Ectodermal cell (in vitro differentiated cells): ENCODE measurements around the gene FGFR3.
A peak's percentile ranks its signal among the peaks of the same experiment; 100 is the strongest.
"Not testable (repeated sequence)": the region's sequence is repeated elsewhere in the genome, so short reads cannot be mapped to it uniquely, and the experiment has no call there.

Experiments used
- H3K27ac ChIP-seq: 2 replicates; pipeline ENCODE4 v1.7.0; 2013; ENCODE audit warnings: mild to moderate bottlenecking, low read depth, low read length; ENCODE audit not compliant: insufficient read depth, poor library complexity, severe bottlenecking
- H3K27me3 ChIP-seq: 2 replicates; pipeline ENCODE4 v1.7.0; 2013; ENCODE audit warnings: mild to moderate bottlenecking, low read length; ENCODE audit not compliant: insufficient read depth, control insufficient read depth, poor library complexity, severe bottlenecking
- H3K36me3 ChIP-seq: one replicate; pipeline ENCODE4 v1.7.0; 2013; ENCODE audit warnings: low read length; ENCODE audit not compliant: control insufficient read depth, insufficient read depth
- H3K4me1 ChIP-seq: one replicate; pipeline ENCODE4 v1.7.0; 2013; ENCODE audit warnings: low read length; ENCODE audit not compliant: control insufficient read depth, insufficient read depth
- H3K4me3 ChIP-seq: 2 replicates; pipeline ENCODE4 v1.7.0; 2013; ENCODE audit warnings: low read depth, low read length, control low read depth; ENCODE audit not compliant: insufficient read depth
- H3K9me3 ChIP-seq: 2 replicates; pipeline ENCODE4 v1.7.0; 2013; ENCODE audit warnings: mild to moderate bottlenecking, low read length, moderate library complexity; ENCODE audit not compliant: control insufficient read depth
- WGBS, 2 experiments: methylation state at CpG; one replicate each; pipeline ENCODE4 v1.1.7; 2013; ENCODE audit warnings: missing lambda C conversion rate in 2 of 2; 5-methylcytosine and 5-hydroxymethylcytosine counted together

Gene FGFR3

GRCh38 chr4:1842339-1842895, 49.3 kb downstream of the FGFR3 start:
- no peaks in the 10 kb centered on the region for H3K27me3 ChIP-seq
- H3K27ac ChIP-seq = no peak overlapping the region
- WGBS, 2 experiments = 93 to 94% methylated on average over 13 of the region's 13 CpGs
- H3K4me1 ChIP-seq = no peaks in the 10 kb centered on the region
- H3K36me3 ChIP-seq = peaks cover 6% of the 10 kb centered on the region
- H3K4me3 ChIP-seq = no peak overlapping the region
- H3K9me3 ChIP-seq = no peaks in the 10 kb centered on the region

- Histone ChIP-seq H3K36me3 (peaks cover 6% of the 10 kb centered on the region), H3K27ac (no peak overlapping the region)
Observed at GRCh38 chr4:1842993-1843448, 49.9 kb downstream of the FGFR3 start.

GRCh38 chr4:1843852-1844251, 50.8 kb downstream of the FGFR3 start:
- Histone ChIP-seq H3K4me3 (no peak overlapping the region), H3K27me3 (no peaks in the 10 kb centered on the region), H3K9me3 (no peaks in the 10 kb centered on the region), H3K4me1 (no peaks in the 10 kb centered on the region), H3K27ac (no peak overlapping the region), H3K36me3 (peaks cover 6% of the 10 kb centered on the region)
- 94 to 96% methylated on average over 10 of the region's 10 CpGs for WGBS, 2 experiments

More at GRCh38 chr4:1842993-1843448, 49.9 kb downstream of the FGFR3 start:
- no peaks in the 10 kb centered on the region for H3K9me3 ChIP-seq
- no peaks in the 10 kb centered on the region for H3K4me1 ChIP-seq
- 93 to 94% methylated on average over 17 of the region's 17 CpGs for WGBS, 2 experiments
- H3K4me3 ChIP-seq = no peak overlapping the region
- no peaks in the 10 kb centered on the region for H3K27me3 ChIP-seq

GRCh38 chr4:1844618-1845017, 51.5 kb downstream of the FGFR3 start:
- H3K27ac ChIP-seq, H3K9me3 ChIP-seq, H3K36me3 ChIP-seq, H3K4me1 ChIP-seq, H3K27me3 ChIP-seq, H3K4me3 ChIP-seq: not testable (repeated sequence)
- WGBS, 2 experiments = 93 to 97% methylated on average over 10 of the region's 10 CpGs

GRCh38 chr4:1846580-1846979, 53.5 kb downstream of the FGFR3 start:
- 100% methylated on average over 1 to 2 of the region's 2 CpGs for WGBS, 2 experiments
- peaks cover 6% of the 10 kb centered on the region for H3K36me3 ChIP-seq

GRCh38 chr4:1850276-1850675, 57.2 kb downstream of the FGFR3 start:
- Histone ChIP-seq H3K36me3 (no peaks in the 10 kb centered on the region), H3K4me3 (no peak overlapping the region), H3K9me3 (no peaks in the 10 kb centered on the region), H3K4me1 (peaks cover 4% of the 10 kb centered on the region), H3K27ac (no peak overlapping the region), H3K27me3 (no peaks in the 10 kb centered on the region)
- WGBS, 2 experiments = 91 to 92% methylated on average over 10 of the region's 10 CpGs

More at GRCh38 chr4:1846580-1846979, 53.5 kb downstream of the FGFR3 start:
- Histone ChIP-seq H3K27me3 (no peaks in the 10 kb centered on the region), H3K4me3 (no peak overlapping the region), H3K4me1 (no peaks in the 10 kb centered on the region), H3K9me3 (no peaks in the 10 kb centered on the region), H3K27ac (no peak overlapping the region)

GRCh38 chr4:1851160-1851559, 58.1 kb downstream of the FGFR3 start:
- Histone ChIP-seq H3K27me3 (no peaks in the 10 kb centered on the region), H3K4me3 (no peak overlapping the region), H3K4me1 (peaks cover 4% of the 10 kb centered on the region), H3K36me3 (no peaks in the 10 kb centered on the region), H3K9me3 (no peaks in the 10 kb centered on the region), H3K27ac (no peak overlapping the region)
- WGBS, 2 experiments = 87 to 91% methylated on average over 11 of the region's 11 CpGs

GRCh38 chr4:1851575-1852410, 58.7 kb downstream of the FGFR3 start:
- Histone ChIP-seq H3K4me1 (peaks cover 4% of the 10 kb centered on the region), H3K27me3 (peaks cover 4% of the 10 kb centered on the region), H3K9me3 (no peaks in the 10 kb centered on the region), H3K4me3 (no peak overlapping the region), H3K36me3 (no peaks in the 10 kb centered on the region), H3K27ac (no peak overlapping the region)
- 92% methylated on average over 16 of the region's 16 CpGs for WGBS, 2 experiments

- H3K27ac ChIP-seq = no peak overlapping the region
- 92 to 93% methylated on average over 9 of the region's 9 CpGs for WGBS, 2 experiments
- no peaks in the 10 kb centered on the region for H3K36me3 ChIP-seq
- H3K4me3 ChIP-seq = no peak overlapping the region
- H3K9me3 ChIP-seq = no peaks in the 10 kb centered on the region
- peaks cover 4% of the 10 kb centered on the region for H3K4me1 ChIP-seq
- peaks cover 16% of the 10 kb centered on the region for H3K27me3 ChIP-seq
Observed at GRCh38 chr4:1852904-1853623, 60.0 kb downstream of the FGFR3 start.

GRCh38 chr4:1854752-1855151, 61.7 kb downstream of the FGFR3 start:
- Histone ChIP-seq H3K4me3 (peak overlapping the region; percentile 70), H3K4me1 (peaks cover 4% of the 10 kb centered on the region), H3K9me3 (no peaks in the 10 kb centered on the region), H3K27me3 (peaks cover 33% of the 10 kb centered on the region), H3K27ac (no peak overlapping the region), H3K36me3 (no peaks in the 10 kb centered on the region)
- WGBS, 2 experiments = 100% methylated on average over 1 of the region's 1 CpG; no CpG with 5 or more reads in 1 of the 2 experiments
